PC-3 (cell line): ENCODE results near the gene AP1S1.

Experiments
- CTCF ChIP-seq: fragments of 300-600 bp; sonication (generic); conservative IDR thresholded peaks from 2 replicates; pipeline ENCODE4 v1.5.1; 2017; ENCODE audit warnings: antibody characterized with exemption, low read depth, mild to moderate bottlenecking, low read length
- EZH2 ChIP-seq: fragments of 300-600 bp; sonication (generic); IDR thresholded peaks from one replicate; pipeline ENCODE4 v1.6.1; 2017; ENCODE audit warnings: antibody characterized with exemption, mild to moderate bottlenecking, low read length; ENCODE audit not compliant: unreplicated experiment
- EZH2phosphoT487 ChIP-seq: fragments of 300-600 bp; sonication (generic); IDR thresholded peaks from 2 replicates; pipeline ENCODE4 v1.6.1; 2018; ENCODE audit warnings: mild to moderate bottlenecking, antibody characterized with exemption, low read length, borderline replicate concordance

GRCh38 chr7:101189109-101189508 is 34.8 kb downstream of the AP1S1 start:
- no peak for TF ChIP-seq CTCF
- TF ChIP-seq EZH2, result no peak
- no peak for TF ChIP-seq EZH2phosphoT487
